Measurements from ENCODE around the gene ROR1. TPM values are rescaled to one million over a fixed set of nuclear protein-coding genes. Genes with fewer than 3 reads are reported as not detected.

ROR1 gene
- total RNA-seq, 1 donor from 2014 or later = 30.3 TPM

DNA sequence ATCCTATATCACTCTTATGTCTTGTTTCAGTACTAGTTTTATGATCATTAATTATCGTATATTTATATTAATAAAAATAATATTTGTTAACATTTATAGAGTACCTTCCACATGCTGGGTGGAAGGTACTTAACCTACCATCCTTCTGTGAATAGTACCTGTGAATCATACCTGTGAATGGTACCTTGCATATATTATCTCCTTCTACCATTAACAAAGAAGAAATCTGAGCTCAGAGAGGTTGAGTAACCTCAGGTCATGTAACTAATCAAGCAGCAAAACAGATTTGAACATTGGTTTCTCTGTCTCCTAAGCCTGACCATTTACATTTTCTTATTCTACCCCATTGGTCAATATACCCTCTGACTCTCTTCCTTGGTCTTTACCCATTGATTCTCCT is 255.2 kb downstream of the ROR1 start:
- H3K9ac ChIP-seq = no peak overlapping the region
- peaks cover 29% of the 10 kb centered on the region for H3K79me2 ChIP-seq (ENCODE audit: low read depth)
- H3K27ac ChIP-seq = no peak overlapping the region
- no peak for TF ChIP-seq EZH2 (IDR thresholded peaks at IDR 0.05)
- TF ChIP-seq EZH2phosphoT487 (IDR thresholded peaks at IDR 0.05) = no peak
- no peaks in the 10 kb centered on the region for H3F3A ChIP-seq (ENCODE audit: low read depth)
- Mint-ChIP-seq H3K27ac (no peak overlapping the region), H3K4me3 (no peak overlapping the region), H3K9me3 (peaks cover 8% of the 10 kb centered on the region), H3K27me3 (ENCODE audit: insufficient read depth, low read depth) (no peaks in the 10 kb centered on the region), H3K4me1 (no peaks in the 10 kb centered on the region), H3K36me3 (peaks cover 14% of the 10 kb centered on the region)
- peaks cover 3% of the 10 kb centered on the region for H3K9me3 ChIP-seq (ENCODE audit: low read depth)
- H2AFZ ChIP-seq (replicated peaks) = no peak overlapping the region
- H3K27me3 ChIP-seq = no peaks in the 10 kb centered on the region
- H4K20me1 ChIP-seq (ENCODE audit: low read depth) = no peaks in the 10 kb centered on the region
- no peak overlapping the region for H3K4me2 ChIP-seq
- DNase-seq (ENCODE audit: low spot score) = no peak
- H3K36me3 ChIP-seq = peaks cover 6% of the 10 kb centered on the region
- no peak overlapping the region for H3K4me3 ChIP-seq
- H3K4me1 ChIP-seq = no peaks in the 10 kb centered on the region

DNA sequence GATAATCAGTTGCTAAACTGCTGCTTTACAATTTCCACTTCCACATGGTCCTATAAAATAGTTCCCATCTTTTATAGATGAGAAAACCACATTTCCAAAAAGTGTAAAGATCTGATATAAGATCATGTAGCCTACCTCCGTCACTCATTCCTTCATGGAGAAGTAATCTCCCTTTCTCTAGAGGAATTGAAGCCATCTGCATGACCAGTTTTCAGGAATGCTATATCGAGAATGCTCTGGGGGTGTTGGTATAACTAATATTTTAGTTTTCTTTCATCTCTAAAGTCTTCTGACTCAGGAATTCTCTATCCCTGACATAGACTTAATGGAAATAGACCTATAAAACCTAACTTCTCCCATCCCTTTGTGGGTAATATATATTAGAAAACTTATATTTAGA is 256.6 kb downstream of the ROR1 start:
- no peaks in the 10 kb centered on the region for H3K27me3 ChIP-seq
- no peak overlapping the region for H3K27ac ChIP-seq
- H3K9ac ChIP-seq = no peak overlapping the region
- Mint-ChIP-seq H3K9me3 (peaks cover 8% of the 10 kb centered on the region), H3K27me3 (ENCODE audit: insufficient read depth, low read depth) (no peaks in the 10 kb centered on the region), H3K4me1 (no peaks in the 10 kb centered on the region), H3K27ac (no peak overlapping the region), H3K4me3 (no peak overlapping the region), H3K36me3 (peaks cover 12% of the 10 kb centered on the region)
- H2AFZ ChIP-seq (replicated peaks) = no peak overlapping the region
- H3K4me3 ChIP-seq = no peak overlapping the region
- peaks cover 30% of the 10 kb centered on the region for H3K79me2 ChIP-seq (ENCODE audit: low read depth)
- no peak for DNase-seq (ENCODE audit: low spot score)
- no peak overlapping the region for H3K4me2 ChIP-seq
- no peaks in the 10 kb centered on the region for H4K20me1 ChIP-seq (ENCODE audit: low read depth)
- TF ChIP-seq, protein P1, sequence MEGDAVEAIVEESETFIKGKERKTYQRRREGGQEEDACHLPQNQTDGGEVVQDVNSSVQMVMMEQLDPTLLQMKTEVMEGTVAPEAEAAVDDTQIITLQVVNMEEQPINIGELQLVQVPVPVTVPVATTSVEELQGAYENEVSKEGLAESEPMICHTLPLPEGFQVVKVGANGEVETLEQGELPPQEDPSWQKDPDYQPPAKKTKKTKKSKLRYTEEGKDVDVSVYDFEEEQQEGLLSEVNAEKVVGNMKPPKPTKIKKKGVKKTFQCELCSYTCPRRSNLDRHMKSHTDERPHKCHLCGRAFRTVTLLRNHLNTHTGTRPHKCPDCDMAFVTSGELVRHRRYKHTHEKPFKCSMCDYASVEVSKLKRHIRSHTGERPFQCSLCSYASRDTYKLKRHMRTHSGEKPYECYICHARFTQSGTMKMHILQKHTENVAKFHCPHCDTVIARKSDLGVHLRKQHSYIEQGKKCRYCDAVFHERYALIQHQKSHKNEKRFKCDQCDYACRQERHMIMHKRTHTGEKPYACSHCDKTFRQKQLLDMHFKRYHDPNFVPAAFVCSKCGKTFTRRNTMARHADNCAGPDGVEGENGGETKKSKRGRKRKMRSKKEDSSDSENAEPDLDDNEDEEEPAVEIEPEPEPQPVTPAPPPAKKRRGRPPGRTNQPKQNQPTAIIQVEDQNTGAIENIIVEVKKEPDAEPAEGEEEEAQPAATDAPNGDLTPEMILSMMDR (IDR thresholded peaks at IDR 0.05) = no peak
- TF ChIP-seq EZH2 (IDR thresholded peaks at IDR 0.05) (no peak), EZH2phosphoT487 (IDR thresholded peaks at IDR 0.05) (no peak)
- no peaks in the 10 kb centered on the region for H3K4me1 ChIP-seq
- peaks cover 3% of the 10 kb centered on the region for H3K9me3 ChIP-seq (ENCODE audit: low read depth)
- H3F3A ChIP-seq (ENCODE audit: low read depth) = no peaks in the 10 kb centered on the region
- peaks cover 6% of the 10 kb centered on the region for H3K36me3 ChIP-seq

DNA sequence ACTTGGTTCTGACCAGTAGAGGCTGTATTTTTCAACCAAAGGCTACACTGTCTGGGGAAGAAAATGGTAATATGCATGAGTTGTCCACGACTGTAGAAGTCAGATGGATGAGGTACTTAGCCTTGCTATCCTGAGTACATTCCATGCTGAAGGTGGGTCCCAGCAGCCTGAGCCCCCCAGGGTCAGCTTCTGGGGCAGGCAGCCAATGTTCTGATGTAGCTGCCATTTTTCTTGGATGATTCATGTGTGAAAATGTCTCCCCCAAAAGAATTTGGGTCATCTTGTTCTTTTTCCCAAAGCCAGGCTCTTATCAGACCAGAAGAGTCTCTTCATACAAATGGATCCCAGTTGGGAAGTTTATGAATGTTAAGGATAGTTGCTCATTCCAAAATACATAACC is 257.4 kb downstream of the ROR1 start:
- H3K4me3 Mint-ChIP-seq = no peak overlapping the region
- H3K79me2 ChIP-seq (ENCODE audit: low read depth) = peaks cover 38% of the 10 kb centered on the region
- H3K27me3 ChIP-seq = no peaks in the 10 kb centered on the region
- no peak for TF ChIP-seq EZH2phosphoT487 (IDR thresholded peaks at IDR 0.05)
- TF ChIP-seq, protein P1 (IDR thresholded peaks at IDR 0.05) = no peak
- TF ChIP-seq EZH2 (IDR thresholded peaks at IDR 0.05) = no peak
- no peaks in the 10 kb centered on the region for H3K4me1 ChIP-seq
- H3K27ac Mint-ChIP-seq = no peak overlapping the region
- peaks cover 6% of the 10 kb centered on the region for H3K36me3 ChIP-seq
- no peak for DNase-seq (ENCODE audit: low spot score)
- H3K4me2 ChIP-seq = no peak overlapping the region
- no peaks in the 10 kb centered on the region for H3K27me3 Mint-ChIP-seq (ENCODE audit: insufficient read depth, low read depth)
- H3K9ac ChIP-seq = no peak overlapping the region
- peaks cover 8% of the 10 kb centered on the region for H3K9me3 Mint-ChIP-seq
- peaks cover 3% of the 10 kb centered on the region for H3K9me3 ChIP-seq (ENCODE audit: low read depth)
- H3F3A ChIP-seq (ENCODE audit: low read depth) = no peaks in the 10 kb centered on the region
- no peak overlapping the region for H3K27ac ChIP-seq
- H4K20me1 ChIP-seq (ENCODE audit: low read depth) = no peaks in the 10 kb centered on the region
- H3K36me3 Mint-ChIP-seq = peaks cover 12% of the 10 kb centered on the region
- no peak overlapping the region for H3K4me3 ChIP-seq
- H2AFZ ChIP-seq (replicated peaks) = no peak overlapping the region
- H3K4me1 Mint-ChIP-seq = no peaks in the 10 kb centered on the region

DNA sequence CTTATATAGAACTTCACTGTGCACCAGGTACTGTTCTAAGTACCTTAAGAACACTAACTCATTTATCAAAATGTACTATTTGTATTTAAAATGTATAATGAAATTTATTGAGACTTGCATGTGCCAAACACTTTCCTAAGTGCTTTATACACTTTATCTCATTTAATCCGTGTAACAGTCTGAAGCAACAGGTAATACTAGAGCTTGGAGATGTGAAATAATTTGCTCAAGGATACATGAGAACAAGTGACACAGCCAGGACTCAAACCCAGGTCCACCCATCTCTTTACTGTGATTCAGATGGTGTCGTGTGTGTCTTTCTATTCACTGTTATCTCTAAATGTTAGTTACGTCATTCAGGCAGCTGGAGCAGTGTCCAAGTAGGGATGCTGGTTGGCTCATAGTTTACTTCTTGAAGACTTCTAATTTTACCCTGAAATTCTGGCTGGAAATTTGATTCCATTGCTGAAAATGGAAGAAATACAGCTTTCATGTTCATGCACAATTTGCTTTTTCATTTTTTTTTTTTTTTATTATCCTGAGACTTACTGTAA is 259.9 kb downstream of the ROR1 start:
- Histone ChIP-seq H3K9ac (no peak overlapping the region), H3K4me1 (peaks cover 4% of the 10 kb centered on the region), H2AFZ (replicated peaks) (no peak overlapping the region), H3K4me3 (no peak overlapping the region), H3K9me3 (ENCODE audit: low read depth) (no peaks in the 10 kb centered on the region), H3F3A (ENCODE audit: low read depth) (no peaks in the 10 kb centered on the region), H4K20me1 (ENCODE audit: low read depth) (peaks cover 4% of the 10 kb centered on the region), H3K27ac (no peak overlapping the region), H3K27me3 (no peaks in the 10 kb centered on the region), H3K36me3 (peaks cover under 1% of the 10 kb centered on the region), H3K4me2 (no peak overlapping the region), H3K79me2 (ENCODE audit: low read depth) (peaks cover 36% of the 10 kb centered on the region)
- no peaks in the 10 kb centered on the region for H3K27me3 Mint-ChIP-seq (ENCODE audit: insufficient read depth, low read depth)
- peaks cover 2% of the 10 kb centered on the region for H3K9me3 Mint-ChIP-seq
- peaks cover 7% of the 10 kb centered on the region for H3K4me1 Mint-ChIP-seq
- H3K36me3 Mint-ChIP-seq = peaks cover 4% of the 10 kb centered on the region
- no peak for DNase-seq (ENCODE audit: low spot score)
- no peak overlapping the region for H3K27ac Mint-ChIP-seq
- no peak overlapping the region for H3K4me3 Mint-ChIP-seq
- TF ChIP-seq EZH2phosphoT487 (IDR thresholded peaks at IDR 0.05) = no peak
- no peak for TF ChIP-seq EZH2 (IDR thresholded peaks at IDR 0.05)
- TF ChIP-seq, protein P1 (IDR thresholded peaks at IDR 0.05) = no peak

Measured in neural progenitor cell (in vitro differentiated cells).